Globus pallidus (tissue), 1 donor: ENCODE data around the gene SBSN.

ENCODE experiments used
- DNase-seq: peaks from one replicate; pipeline ENCODE4 v3.0.0-alpha.2; 2015; ENCODE audit warnings: low spot score

SBSN gene

DNA sequence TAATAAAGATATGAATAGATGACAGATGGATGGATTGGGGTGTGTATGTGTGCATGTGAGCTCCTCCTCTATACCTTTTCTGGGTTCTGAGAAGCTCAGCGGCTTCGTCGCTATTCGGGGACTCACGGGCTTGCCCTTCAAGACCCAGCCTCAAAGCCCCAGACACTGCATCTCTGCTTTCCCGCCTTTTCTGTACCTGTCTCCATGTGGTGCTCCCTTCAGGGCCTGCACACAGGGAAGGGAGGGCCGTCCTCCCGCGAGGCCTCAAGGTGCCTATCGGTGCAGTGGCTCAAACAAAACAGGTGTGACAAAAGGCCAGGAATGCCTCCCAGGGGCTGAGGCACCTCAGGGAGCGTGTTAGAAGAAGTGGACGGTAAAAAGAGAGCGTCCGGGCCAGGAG, 54.0 kb downstream of the SBSN start:
- no peak for DNase-seq
